Measurements from ENCODE around the gene BARHL1. TPM values are rescaled to one million over a fixed set of nuclear protein-coding genes. Genes with fewer than 3 reads are reported as not detected.
"Not testable (repeated sequence)": the region's sequence is repeated elsewhere in the genome, so short reads cannot be mapped to it uniquely, and the experiment has no call there.

BARHL1 gene
- polyA plus RNA-seq, 3 donors = 0.12 TPM; not detected in 2

DNA sequence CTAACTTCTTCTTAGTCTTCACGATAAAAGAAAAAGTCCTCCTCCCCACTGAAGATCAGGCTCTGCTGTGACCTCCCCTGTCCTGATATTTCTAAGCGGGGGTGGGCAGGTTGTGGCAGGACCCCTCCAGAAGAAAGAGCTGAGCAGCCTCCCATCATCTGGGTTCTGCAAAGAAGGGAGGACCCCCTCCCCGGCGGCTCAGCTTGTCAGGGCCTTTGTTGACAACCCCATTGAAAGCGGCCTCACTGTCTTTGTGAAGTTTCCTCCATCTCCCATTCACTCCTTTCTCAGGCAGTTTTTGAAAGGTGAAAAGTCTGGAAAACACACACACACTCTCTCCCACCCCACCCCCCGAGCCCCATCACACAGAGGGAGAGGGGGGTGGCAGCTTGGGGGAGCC, 26.2 kb upstream of the BARHL1 start:
- no peak for DNase-seq

DNA sequence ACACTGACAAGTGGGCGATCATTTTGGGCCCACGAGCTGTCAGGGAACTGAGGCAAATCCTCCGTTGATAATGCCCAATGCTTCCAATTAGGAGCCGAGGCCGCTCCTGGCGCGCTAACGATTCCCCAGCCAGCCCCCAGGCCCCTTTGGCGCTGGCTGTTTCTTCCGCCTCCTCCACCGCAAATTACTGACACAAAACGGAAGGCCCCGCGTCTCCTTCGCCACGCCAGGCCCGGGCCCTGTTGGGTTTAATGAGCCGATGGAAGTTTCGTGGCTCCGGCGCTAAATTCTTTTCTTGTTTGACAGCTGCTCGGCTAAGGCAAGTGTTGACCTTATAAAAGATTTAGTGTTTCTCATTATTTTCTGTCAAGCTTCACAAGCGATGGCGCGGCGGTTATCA, 25.7 kb upstream of the BARHL1 start:
- DNase-seq = peak; percentile 86

DNA sequence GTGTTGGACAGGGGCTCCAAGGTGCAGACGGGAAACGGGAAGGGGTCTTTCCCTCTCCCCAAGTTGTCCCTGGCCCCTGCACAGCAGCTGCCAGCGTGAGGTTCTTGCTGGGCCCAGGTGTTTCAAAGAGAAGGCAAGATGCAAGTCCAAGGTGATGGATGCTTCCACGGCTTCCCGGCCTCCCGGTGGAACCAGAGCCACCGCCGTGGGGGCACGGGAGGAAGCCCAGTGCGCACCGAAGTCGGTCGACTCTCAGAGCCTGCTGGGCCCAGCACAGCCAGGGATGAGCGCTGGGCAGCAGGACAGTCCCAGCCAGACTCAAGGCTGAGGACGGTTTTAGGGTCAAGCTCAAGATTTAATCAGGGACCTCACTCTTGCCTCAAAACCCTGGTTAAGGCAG, 25.2 kb upstream of the BARHL1 start:
- DNase-seq = no peak

DNA sequence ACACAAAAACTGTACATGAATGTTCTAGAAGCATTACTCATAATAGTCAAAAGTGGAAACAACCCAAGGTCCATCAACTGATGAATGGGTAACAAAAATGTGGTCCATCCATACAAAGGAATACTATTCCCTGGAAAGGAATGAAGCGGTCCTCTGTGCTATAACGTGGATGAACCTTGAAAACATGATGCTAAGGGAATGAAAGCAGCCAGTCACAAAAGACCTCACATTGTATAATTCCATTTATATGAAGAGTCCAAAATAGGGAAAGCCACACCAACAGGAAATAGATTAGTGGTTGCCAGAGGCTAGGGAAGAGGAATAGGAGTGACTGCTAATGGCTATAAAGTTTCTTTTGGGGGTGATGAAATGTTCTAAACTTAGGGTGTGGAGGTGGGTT, 22.7 kb upstream of the BARHL1 start:
- no peak for DNase-seq

DNA sequence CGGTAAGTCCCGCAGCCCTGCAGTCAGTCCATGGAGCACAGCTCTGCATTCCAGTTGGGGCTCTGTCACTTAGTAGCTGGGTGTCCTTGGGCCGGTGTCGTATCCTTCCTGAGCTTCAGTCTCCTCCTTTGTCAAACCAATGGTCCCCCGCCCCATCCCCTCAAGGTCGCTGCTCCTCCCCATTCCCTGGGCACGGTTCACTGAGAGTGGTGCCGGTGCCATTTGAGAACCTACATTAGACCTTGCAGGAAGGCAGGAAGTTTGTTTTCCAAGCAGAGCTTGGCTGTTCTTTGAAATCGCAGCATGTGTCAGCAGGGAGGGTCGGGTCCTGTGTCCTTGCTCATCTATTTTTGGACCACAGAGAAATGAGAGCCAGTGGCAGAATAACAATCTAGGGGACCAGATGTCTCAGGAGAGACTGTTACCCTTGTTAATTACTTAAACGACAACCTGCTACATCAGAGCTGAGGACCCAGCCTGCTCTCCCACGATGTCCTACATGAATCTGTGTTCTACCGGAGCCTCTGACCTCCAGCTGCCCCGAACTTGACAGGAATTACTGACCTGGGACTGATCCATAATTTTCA, 21.7 kb upstream of the BARHL1 start:
- DNase-seq = peak; percentile 82

DNA sequence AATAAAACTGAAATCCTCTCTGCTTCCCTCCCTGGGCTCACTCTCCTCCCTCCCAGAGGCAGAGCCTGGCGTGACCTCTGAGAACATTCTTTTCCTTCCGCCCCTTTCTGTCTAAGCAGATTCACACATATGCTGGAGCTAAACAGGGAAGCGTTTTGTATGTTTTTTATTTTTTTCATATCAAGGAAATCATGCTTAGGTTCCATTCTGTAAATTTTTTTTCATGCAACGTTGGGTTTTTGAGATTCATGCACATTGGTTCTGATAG, 20.2 kb upstream of the BARHL1 start:
- DNase-seq = no peak

DNA sequence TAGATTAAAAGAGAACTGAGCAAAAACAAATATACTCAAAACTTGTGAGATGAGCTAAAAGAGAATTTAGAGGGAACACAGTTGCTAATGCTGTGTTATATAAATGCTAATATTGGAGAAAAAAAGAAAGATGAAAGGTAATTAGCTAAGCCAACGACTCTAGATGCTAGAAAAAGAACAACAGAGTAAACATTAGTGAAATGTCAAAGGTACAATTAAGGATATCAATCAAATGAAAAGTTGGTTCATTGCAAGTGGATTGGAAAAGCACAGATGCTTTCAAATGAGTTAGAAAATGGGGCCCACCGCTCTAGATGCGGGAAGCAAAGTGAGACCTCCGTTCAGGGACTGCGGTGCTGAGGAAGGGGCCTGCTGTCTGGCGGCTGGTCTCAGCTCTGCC, 17.9 kb upstream of the BARHL1 start:
- DNase-seq = no peak

DNA sequence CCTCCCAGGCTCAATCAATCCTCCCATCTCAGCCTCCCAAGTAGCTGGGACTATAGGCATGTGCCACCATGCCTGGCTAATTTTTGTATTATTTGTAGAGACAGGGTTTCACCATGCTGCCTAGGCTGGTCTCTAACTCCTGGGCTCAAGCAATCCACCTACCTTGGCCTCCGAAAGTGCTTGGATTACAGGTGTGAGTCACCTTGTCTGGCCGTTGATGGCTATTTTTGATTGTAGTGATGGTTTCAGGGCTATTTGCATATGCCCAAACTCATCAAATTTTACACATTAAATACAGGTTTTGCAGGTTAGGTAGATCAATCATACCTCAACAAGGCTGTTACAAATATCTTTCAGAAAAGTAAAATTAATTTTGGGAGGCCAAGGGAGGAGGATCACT, 13.6 kb upstream of the BARHL1 start:
- not testable (repeated sequence) for DNase-seq

DNA sequence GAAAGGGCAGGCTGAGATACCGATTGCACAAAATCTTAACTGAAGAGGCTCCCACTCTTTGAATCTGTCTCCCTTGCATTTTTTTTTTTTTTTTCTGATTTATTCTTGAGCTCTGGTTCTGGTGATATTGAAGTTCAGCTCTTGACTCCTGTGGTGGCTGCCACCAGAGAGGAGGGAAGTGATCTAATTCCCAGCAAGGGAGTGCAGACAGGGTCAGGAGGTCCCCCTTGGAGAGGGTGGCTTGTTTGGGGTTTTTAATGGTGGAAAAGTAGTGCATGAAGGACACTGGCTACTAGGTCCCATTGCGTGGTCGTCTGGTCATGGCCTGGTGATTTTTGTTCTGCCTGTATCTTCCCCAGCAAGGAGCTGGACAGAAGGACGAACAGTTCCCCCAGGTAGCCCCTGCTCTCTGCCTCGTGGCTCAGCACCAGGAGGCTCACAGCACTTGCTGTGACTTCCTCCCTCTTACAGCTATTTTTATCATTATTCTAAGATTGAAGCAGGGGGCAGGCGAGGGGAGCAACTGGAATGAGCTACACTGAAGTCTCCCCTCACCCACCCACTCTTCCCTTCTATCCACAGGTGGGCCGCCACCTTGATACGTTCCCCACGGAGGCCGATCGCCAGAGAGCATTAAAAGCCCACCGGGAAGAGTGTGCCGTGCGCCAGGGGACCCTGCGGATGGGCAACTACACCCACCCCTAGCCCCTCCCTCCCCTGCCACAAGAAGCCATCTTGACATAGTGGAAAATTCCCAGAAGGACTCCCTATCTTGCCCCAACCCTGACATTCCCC, 10.4 kb upstream of the BARHL1 start:
- no peak for DNase-seq

DNA sequence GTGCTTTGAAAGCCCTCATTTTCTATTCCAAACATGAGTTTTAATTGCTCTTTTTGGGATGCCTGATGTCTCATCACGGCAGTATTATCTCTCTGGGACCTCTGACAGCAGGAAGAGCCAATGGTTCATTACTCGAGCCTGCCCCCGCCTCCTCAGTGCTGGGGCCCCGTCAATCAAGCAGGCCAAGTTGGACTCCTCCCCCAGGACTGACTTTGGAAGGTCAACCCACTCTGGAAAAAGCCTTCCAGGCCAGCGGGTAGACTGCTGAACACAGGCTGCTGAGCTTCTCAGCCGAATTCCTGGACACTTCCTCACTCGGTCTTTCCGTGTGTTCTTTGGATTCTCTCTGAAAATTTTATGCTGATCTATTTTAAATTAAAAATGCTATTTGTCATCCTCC, 9.5 kb upstream of the BARHL1 start:
- DNase-seq = no peak

DNA sequence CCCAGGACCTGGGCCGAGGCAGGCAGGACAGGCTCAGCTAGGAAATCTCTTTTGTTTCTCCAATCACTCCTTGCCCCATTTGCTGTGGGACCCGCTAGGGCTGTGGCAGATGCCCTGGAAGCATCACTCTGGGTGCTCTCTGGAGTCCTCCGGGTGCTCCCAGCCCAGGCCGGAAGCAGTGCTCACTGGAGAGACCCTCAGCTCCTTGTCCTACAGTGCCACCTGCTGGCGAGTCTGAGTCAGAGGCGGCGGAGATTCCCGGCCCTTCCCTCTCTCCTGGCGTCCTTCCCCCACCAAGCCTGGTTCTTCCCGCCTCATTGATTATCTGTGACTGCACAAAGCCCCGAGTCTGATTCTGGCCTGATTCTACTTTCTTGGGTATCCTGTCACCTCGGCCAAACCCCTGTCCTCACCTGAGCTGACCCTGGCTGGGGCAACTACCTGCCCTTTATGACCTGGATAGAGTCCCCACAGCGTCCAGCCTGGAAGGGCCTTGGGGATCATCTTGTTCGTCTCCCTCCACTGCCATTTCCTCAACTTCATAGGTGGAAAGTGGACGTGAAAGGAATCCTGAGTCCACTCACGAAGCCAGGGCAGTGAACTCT, 7.3 kb upstream of the BARHL1 start:
- DNase-seq = peak; percentile 71

DNA sequence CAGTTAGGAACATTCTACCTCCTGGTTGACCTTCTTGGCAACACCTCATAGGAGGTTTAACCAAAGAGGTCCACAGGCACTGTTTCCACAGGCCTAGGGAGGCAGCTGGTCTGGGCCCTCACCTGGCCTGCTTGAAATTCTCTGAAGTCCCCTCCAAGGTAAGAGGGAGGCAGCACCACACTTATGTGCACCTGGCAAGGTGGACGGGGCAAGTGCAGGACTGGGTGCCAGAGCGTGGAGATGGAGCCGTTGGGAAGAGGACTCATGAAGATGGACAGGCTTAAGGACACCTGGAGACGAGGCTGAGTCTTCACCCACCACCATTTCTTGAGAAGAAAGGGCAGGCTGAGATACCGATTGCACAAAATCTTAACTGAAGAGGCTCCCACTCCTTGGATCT, 6.6 kb upstream of the BARHL1 start:
- DNase-seq = no peak

DNA sequence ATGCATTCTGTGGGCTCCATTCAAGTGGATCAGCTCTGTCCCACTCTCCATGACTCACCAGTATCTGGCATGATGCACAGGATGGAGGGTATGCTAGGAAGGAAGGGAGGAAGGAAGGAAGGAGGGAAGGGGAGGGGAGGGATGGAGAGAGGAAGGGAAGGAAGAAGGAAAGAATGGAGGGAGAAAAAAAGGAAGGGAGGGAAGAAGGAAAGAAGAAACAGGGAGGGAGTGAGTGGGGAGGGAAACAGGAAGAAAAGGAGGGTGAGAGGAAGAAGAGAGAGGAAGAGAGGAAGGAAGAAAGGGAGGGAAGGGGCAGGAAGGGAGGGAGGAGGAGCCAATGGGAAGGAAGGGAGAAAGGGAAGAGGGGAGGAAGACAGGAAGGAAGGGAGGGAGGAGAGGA, 5.3 kb upstream of the BARHL1 start:
- no peak for DNase-seq

DNA sequence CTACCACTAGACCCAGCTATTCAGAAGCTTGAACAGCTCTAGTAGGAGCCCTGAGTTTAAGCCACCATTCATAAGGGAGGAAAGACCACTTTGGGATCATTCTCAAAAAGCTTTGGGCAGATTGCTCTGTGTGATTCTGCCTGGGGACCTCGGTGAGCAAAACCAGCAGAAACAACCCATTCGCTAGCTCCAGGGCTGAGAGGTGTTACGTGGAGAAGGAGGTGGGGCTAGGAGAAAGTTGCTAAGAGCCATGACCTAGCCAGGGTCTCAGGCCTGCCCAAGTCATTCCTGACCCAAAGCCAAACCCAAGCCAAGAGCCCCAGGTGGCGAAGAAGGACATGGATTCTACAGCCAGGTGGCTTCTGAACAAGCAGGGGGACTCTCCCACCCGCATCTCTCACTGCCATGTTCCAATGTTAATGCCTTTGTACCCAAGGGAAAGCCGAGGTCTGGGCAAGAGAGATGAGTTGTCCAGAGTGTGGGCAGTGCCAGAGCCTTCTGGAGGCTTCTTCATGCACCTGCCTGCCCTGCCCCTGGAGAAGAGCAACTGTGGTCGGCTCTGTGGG, 4.0 kb upstream of the BARHL1 start:
- DNase-seq = no peak

DNA sequence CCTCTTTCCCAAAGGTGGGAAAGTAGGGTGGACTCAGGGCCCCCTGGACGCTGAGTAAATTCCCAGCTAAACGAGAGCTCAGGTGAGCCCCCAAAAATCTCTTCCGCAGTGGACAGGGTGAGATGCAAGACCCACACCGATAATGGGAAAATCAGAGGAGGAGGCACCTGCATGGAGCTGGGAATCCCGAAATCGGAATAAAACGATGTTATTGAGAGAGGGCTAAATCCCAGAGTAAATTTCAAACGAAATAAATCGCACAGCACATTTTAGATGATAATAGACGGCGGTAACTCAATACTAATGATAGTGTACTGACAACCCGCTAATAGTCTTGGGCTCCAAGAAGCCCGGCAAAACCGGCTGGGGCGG, 3.0 kb upstream of the BARHL1 start:
- no peak for DNase-seq

DNA sequence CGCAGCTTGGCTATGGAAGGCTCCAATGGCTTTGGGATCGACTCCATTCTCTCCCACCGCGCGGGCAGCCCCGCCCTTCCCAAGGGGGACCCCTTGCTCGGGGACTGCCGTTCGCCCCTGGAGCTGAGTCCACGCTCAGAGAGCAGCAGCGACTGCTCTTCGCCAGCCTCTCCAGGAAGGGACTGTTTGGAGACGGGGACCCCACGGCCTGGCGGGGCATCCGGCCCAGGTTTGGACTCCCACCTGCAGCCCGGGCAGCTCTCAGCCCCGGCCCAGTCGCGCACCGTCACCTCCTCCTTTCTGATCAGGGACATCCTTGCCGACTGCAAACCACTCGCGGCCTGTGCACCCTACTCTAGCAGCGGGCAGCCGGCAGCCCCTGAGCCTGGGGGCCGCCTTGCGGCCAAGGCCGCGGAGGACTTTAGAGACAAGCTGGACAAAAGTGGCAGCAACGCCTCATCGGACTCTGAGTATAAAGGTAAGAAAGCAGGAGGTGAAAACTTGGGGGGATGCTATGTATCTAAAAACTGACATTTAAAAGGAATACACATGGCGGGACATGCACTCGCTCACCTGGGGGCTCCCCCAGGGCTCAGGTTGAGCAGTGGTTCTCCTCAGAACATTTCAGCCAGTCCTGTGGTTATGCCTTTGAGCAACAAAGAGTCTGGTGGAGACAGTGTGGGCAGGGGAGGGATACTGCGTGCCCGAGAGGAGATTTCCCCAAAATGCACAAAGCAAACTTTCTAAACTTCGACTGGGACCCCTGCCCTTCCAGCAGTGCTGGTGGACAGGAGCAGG, 579 bp downstream of the BARHL1 start:
- no peak for DNase-seq

DNA sequence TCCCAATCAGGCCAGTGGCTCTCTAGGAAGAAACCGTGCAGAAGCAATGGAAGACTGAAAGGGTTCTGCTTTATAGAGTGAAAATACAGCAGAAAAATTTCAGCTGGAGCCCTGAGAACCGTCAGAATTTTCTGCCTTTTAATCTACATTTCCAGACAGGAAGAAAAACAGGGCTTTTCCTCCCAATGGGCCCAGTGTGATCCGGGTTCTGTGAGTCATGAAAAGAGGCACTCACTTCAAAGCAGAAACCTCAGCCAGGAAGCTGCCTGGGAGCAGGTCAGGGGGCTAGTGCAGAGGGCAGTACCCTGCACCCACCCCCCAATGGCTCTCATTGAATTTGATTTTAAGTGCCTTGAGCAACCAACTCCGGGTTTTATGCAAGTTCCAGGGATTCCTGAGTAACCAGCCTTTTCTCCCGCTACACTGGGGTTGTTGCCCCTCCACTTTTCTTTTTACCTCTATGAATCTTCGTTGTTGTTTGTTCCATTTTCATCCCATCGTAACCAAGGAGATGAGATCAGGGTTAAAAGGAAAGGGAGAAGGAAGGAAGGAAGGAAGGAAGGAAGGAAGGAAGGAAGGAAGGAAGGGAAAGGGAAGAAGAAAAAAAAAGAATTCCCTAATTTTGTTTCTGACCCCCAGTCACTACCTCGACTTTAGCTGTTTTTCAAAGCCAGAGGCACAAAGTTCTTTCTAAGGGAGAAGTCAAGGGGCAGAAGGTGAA, 1.3 kb downstream of the BARHL1 start:
- no peak for DNase-seq

DNA sequence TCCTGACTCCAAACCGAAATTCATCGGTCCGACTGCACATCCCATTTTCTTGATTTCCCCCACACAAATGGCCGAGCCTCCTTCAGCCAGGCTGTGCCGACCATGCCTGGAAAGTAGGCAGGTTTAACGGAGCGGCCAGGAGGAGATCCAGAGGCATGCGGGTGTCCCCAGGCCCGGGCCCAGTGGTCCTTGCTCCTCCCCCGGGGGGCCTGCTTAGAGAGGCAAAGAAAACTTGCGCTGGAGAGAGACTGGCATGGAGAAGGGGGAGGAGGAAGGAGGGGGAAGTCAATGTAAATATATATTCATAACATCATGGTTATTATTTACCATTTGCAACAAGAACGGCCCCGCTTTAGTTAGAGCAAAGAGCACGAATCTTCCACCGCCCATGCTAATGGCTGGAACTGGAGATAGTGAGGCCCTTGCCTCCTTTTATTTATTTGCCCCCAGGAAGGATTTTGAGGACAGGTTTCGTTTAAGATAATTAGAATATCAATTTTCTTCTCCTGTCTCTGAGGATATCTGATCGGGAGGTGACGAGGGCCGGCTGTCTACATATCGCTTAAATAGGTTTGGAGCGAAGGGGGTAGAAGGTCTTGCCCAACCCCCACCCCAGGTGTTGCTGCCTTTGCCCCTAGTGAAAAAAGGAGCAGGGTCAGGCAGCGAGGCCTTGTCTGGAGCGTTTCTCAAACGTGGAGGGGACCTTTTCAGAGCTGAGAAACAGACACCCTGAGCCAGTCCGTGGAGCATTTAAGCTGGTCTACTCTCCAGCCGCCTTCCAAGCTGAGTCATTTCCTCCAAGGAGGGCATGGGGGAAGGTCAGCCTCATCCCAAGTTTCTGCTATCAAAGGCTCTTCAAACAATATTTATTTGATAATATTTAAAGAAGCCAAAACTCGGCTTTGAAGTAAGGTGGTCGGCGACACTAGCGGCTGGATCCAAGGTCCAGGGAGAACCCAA, 2.5 kb downstream of the BARHL1 start:
- no peak for DNase-seq

DNA sequence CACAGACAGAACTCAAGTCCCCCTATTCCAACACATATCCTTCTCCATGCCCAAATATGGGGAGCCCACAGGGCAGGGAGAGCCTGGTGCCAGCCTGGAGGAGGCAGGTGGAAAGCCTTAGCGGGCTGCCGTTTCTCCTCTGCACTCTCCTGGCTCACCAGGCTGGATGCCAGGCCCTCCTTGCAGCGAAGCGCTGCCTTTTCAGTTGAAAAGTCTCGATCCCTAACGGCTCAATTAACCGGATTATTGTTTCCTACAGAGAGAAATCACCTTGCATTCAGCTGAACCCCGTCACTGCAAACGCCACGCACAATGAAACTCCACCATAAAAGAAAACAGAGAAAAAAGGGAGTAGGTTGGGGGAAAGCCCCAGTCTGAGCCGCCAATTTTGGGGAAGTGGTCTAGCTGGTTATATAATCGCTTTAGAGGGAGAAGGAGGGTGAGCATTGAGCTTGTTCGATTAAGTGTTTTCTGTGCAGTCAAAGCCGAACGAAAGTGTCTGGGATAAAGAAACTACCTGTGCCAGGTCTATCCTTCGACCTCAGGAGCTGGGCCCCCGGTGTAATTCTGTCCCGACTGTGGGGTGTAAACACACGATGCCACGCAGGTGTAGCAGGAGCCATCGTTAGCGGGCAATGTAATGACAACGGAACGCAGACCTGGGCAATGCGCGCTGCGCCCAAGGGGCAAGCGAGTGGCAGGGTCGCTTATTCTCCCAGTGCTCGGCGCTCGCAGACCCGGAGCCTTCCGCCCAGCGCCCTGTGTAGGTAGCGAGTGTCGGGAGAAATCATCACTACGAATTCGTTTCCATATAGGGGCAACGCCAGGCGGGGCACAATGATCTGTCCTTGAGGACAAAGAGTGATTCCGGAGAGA, 3.8 kb downstream of the BARHL1 start:
- DNase-seq = no peak
